GM21825 (cell line): ENCODE results near the gene CPED1.

Source experiments
- ATAC-seq: cut with Tn5 transposase; IDR thresholded peaks from one replicate; pipeline ENCODE4 v1.9.1; 2021; ENCODE audit warnings: mild to moderate bottlenecking, moderate library complexity; ENCODE audit not compliant: unreplicated experiment

The CPED1 gene

GRCh38 chr7:120988591-120989256, at the start of gene CPED1:
Gene CPED1 (plus strand): TSS chr7:120988711. CDS start chr7:120989622, 911 bp downstream.
- peak; percentile 49 for ATAC-seq

DNA sequence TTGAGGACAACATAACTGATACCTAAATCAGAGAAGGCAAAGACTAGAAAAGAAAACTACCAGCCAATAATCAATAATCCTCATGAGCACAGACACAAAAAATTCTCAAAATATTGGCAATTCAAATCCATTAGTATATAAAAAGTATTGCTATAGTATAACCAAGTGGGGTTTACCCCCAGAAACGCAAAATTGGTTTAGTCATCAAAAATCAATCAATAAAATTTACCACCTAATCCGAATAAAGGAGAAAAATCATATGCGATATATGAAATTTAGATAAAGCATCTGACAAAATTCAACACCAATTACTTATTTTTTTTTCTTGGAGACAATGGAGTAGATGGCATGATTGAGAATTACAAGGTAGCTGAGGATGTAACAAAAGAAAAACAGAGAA, 49.2 kb upstream of the CPED1 start:
- no peak for ATAC-seq

DNA sequence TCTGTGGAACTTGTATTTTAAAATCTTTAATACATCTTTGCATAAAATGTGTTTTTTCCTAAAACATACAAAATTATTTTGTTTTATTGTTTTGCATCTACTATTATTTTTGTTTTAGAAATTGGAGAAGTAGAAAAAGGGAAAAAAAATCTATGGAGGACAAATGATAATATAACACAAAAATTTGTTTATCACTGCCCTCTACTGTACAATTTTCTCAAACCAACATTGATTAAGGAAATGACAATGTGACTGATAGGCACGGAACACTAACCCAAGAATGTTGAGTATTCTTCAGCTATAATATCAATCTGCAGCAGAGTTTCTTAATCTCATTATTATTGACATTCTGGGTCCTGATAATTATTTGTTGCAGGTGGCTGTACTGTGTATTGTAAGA, 47.4 kb upstream of the CPED1 start:
- no peak for ATAC-seq

GRCh38 chr7:120941856-120942255, 46.7 kb upstream of the CPED1 start:
- no peak for ATAC-seq

GRCh38 chr7:120942861-120943260, 45.6 kb upstream of the CPED1 start:
- ATAC-seq, result no peak

DNA sequence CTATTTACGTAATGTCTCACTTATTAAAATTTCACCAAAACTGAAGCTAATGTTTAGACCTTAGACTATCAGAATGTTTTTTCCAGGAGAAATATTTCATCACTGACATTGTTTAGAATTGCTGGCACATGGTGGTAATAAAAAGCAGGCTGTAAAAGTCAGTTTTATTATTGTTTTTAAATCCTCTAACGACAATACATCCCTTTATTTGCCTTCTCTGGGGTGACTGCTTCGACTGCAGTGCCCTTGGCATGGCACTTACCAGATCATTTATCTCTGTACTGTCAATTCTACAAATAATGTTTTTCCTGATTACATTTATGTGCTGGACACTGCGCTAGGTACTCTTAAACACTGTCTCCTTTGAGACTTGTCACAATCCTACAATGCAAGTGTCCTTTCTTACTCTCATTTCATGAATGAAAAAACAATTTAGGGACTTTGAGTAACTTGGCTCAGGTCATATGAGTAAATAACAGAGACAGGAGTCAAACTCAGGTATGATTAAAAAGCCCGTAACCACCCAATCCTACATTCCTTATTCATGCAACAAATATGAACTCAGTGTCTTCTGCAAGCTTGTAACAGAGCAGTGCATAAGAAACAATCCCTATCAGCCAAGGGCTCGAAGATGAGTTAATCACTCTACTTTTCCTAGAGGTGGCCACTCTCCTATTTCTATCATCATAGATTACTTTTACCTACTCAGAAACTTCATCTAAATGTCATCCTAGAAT, 43.5 kb upstream of the CPED1 start:
- ATAC-seq, result no peak

GRCh38 chr7:120947980-120948379, 40.5 kb upstream of the CPED1 start:
- ATAC-seq, result no peak

DNA sequence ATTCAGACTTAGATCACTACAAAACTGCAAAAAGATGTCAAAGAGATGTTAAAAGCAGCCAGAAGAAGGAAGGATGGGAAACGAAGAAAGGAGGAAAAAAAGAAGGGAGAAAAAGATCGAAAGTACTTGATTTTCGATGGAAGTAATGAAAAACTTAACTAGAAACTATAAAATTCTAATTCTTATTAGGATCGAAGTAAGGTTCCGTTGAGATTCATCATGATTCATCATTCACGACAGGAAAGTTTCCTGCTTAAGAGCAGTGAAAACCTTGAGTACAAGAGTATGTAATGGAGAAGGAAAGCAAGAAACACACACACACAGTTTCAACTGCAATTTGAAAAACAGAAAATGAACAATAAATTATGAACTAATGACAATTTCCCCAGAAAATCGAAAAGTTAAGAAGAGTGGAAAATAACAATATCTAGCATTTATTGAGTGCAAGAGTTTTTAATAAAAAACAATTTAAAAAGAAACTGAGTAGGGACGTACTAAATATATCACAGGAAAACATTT, 39.1 kb upstream of the CPED1 start:
- ATAC-seq, result no peak

- ATAC-seq, result no peak
These were observed 38.4 kb upstream of the CPED1 start for GRCh38 chr7:120949998-120950538.

- ATAC-seq, result peak; percentile 96
These were observed 37.8 kb upstream of the CPED1 start, which contains the start of gene ING3 for GRCh38 chr7:120950539-120951308. Gene ING3 (plus strand): TSS chr7:120950777. CDS start chr7:120950897, 120 bp downstream.

- no peak for ATAC-seq
These were observed 37.2 kb upstream of the CPED1 start for GRCh38 chr7:120951309-120951699.

- no peak for ATAC-seq
These were observed 36.7 kb upstream of the CPED1 start for GRCh38 chr7:120951826-120952225.

- peak; percentile 29 for ATAC-seq
These were observed 32.8 kb upstream of the CPED1 start for GRCh38 chr7:120955577-120956149.

DNA sequence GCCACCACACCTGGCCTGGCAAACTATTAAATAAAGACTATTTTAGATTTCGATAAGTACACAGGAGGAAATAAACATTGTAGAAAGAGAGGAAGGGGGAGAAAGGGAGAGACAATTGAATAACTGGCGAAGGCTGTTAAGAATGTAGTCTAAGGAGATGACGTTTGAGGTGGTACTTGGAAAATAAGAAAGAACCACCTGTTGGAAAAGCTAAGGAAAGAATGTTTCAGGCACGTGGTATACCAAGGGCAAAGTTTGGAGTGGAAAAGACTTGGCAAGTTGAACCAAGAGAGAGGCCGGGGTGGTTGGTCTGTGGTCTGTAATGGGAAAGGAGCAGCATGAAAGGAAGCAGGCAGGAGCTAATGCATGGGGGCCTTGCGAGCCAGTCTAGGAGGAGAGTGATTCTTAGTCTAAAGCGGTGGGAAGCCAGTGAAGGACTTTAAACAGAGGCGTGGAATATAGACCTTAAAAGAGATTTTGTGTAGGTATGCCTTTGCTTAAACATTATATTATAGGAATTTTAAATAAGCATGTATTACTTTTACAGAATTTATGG, 28.5 kb upstream of the CPED1 start:
- ATAC-seq, result no peak

DNA sequence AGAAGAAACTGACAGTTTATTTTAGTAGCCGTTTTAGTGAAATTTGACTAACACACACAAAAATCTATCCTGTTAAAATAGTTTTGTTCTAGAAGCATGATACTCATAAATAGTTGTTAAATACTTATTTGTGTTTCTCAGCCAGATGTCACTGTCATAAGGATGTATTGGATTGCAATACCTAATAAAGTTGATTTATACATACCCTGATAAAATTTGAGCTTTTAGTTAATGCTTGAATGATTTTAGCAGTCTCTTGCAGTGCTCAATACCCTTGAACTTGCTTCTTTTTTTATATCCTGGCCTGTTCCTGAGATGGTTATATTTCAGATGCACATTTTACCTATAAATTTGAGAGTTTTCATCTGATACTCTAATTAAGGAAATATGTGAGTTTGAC, 27.8 kb upstream of the CPED1 start:
- ATAC-seq, result no peak

- no peak for ATAC-seq
These were observed 26.8 kb upstream of the CPED1 start for GRCh38 chr7:120961638-120962173.

DNA sequence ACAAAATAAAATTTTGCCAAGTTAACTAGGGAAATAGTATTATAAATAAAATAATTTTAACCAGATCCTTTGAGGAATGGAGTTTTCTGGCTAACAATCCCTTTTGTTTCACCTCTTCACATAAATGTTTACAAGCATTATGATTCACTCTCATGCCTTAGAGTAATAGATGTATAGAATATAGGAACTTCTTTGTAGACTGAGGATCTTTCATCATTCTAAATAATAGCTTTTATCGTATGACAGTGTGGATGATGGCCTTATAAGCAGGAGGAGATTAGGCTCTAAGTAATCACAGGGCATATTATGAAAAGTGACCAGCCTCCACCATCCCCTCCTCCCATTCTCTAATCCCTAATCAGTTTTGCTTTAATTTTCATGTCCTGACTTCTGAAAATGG, 24.4 kb upstream of the CPED1 start:
- ATAC-seq, result no peak

DNA sequence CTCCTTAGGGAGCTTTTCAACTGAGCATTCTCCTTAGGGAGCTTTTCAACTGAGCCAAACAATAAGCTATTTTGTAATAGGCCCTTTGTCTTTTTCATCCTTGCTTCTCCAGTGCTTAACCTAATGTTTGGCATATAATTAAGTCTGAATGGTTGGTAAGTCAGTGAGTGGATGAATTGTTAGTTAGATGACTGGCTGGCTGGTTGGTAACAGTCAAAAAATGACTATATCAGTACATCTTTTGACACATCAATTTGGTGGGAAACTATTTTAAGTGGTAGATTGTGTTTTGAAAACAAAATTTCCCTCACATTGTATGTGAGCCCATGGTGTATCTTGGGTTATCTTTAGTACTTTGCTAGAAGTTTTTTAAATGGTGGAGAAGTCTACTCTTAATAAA, 21.6 kb upstream of the CPED1 start:
- ATAC-seq, result no peak

GRCh38 chr7:120973849-120974248, 14.7 kb upstream of the CPED1 start:
- no peak for ATAC-seq

- ATAC-seq, result no peak
These were observed 8.6 kb upstream of the CPED1 start for GRCh38 chr7:120979765-120980499.
